Body of pancreas (tissue), 4 donors: ENCODE data around the gene TFEC. TPM values are rescaled to one million over a fixed set of nuclear protein-coding genes. Genes with fewer than 3 reads are reported as not detected.
"Not testable (repeated sequence)": the region's sequence is repeated elsewhere in the genome, so short reads cannot be mapped to it uniquely, and the experiment has no call there.

Experiments
- ATAC-seq: fragments of 150-250 bp; one replicate; pipeline ENCODE4 v1.9.1; 2016
- DNase-seq, 4 donors: peaks; one replicate each; pipeline ENCODE4 v3.0.0-alpha.2; 2019
- H3K27ac ChIP-seq, 4 donors: fragments of 200-600 bp; sonication (generic); 1 replicate in 3 of 4; 2 replicates in 1 of 4; pipeline versions ENCODE4 v1.5.1 to v1.6.1; 2016 to 2019; ENCODE audit warnings: mild to moderate bottlenecking in 1 of 4, mixed read lengths in 1 of 4, moderate library complexity in 1 of 4
- H3K27me3 ChIP-seq, 2 donors: fragments of 200-600 bp; sonication (generic); one replicate each; pipeline ENCODE4 v1.6.0; 2016; ENCODE audit warnings: mild to moderate bottlenecking in 1 of 2
- H3K36me3 ChIP-seq, 2 donors: fragments of 200-600 bp; sonication (generic); replicated peaks in 1 of 2; 2 replicates each; pipeline ENCODE4 v1.5.1; 2016; ENCODE audit warnings: low read depth in 2 of 2; ENCODE audit not compliant: insufficient read depth in 1 of 2
- H3K4me1 ChIP-seq: fragments of 200-600 bp; sonication (generic); one replicate; pipeline ENCODE4 v1.6.0; 2016
- H3K4me3 ChIP-seq, 2 donors: fragments of 200-600 bp; sonication (generic); 1 replicate in 1 of 2; 2 replicates in 1 of 2; pipeline ENCODE4 v1.5.1; 2016 to 2019
- H3K9me3 ChIP-seq, 3 donors: fragments of 200-600 bp; sonication (generic); 1 replicate in 2 of 3; 2 replicates in 1 of 3; pipeline ENCODE4 v1.5.1; 2016
- CTCF ChIP-seq, 7 experiments: fragments of 450-650 bp in 4 of 7; fragments of 200-600 bp in 3 of 7; sonication (generic) in 3 of 7; IDR thresholded peaks; one replicate each; pipeline ENCODE4 v1.5.1; 2016 to 2019; ENCODE audit warnings: antibody characterized with exemption in 7 of 7
- POLR2A ChIP-seq, 3 donors: fragments of 450-650 bp; IDR thresholded peaks; one replicate each; pipeline ENCODE4 v1.6.1; 2016; ENCODE audit warnings: antibody characterized with exemption in 3 of 3, mild to moderate bottlenecking in 2 of 3
- WGBS, 2 donors: methylation state at CpG; one replicate each; pipeline ENCODE4 v1.1.5; 2017; 5-methylcytosine and 5-hydroxymethylcytosine counted together
- intact Hi-C: fragments of 100-400 bp; cut with DNase I; formaldehyde crosslinking; loops from one replicate; pipeline ENCODE4 v1.15.1; 2023
- total RNA-seq, 2 donors: library from RNA; depleted of rRNA; stranded (reverse); fragments of >200 nt; gene quantifications; one replicate each; pipeline ENCODE4 v1.1.0, GENCODE V29; 2016

Gene TFEC
- total RNA-seq, 2 donors from 2014 or later = 0.33 to 2.3 TPM

- Histone ChIP-seq H3K27me3 (no peaks in the 10 kb centered on the region), H3K4me3 (no peak overlapping the region), H3K36me3 (no peaks in the 10 kb centered on the region), H3K4me1 (no peaks in the 10 kb centered on the region), H3K9me3 (no peaks in the 10 kb centered on the region), H3K27ac (no peak overlapping the region)
- TF ChIP-seq POLR2A (IDR thresholded peaks at IDR 0.05) (no peak), CTCF (IDR thresholded peaks at IDR 0.05) (no peak)
- ATAC-seq (no peak), DNase-seq (no peak)
- intact Hi-C loops = no loop called here
- 67 to 75% methylated on average over 2 of the region's 2 CpGs for WGBS, 2 donors
These were observed 32.1 kb upstream of the TFEC start for GRCh38 chr7:116062666-116063065.

- TF ChIP-seq POLR2A (IDR thresholded peaks at IDR 0.05) (no peak), CTCF (IDR thresholded peaks at IDR 0.05) (no peak)
- DNase-seq (no peak), ATAC-seq (no peak)
- intact Hi-C loops = no loop called here
- H3K4me3 ChIP-seq = no peak overlapping the region
- H3K27me3 ChIP-seq = no peaks in the 10 kb centered on the region
- H3K4me1 ChIP-seq = no peaks in the 10 kb centered on the region
- H3K27ac ChIP-seq = no peak overlapping the region
- no peaks in the 10 kb centered on the region for H3K36me3 ChIP-seq
- 49 to 58% methylated on average over 2 of the region's 2 CpGs for WGBS, 2 donors
- no peaks in the 10 kb centered on the region for H3K9me3 ChIP-seq
These were observed 21.4 kb upstream of the TFEC start for GRCh38 chr7:116052006-116052405.

GRCh38 chr7:116047261-116047660, 16.7 kb upstream of the TFEC start:
- intact Hi-C loops, H3K4me3 ChIP-seq, H3K4me1 ChIP-seq, DNase-seq, H3K9me3 ChIP-seq, H3K36me3 ChIP-seq, H3K27me3 ChIP-seq, H3K27ac ChIP-seq, ATAC-seq: not testable (repeated sequence)
- WGBS, 2 donors = 87 to 90% methylated on average over 3 to 6 of the region's 6 CpGs

- H3K27ac ChIP-seq = no peak overlapping the region
- no peak overlapping the region for H3K4me3 ChIP-seq
- no peaks in the 10 kb centered on the region for H3K27me3 ChIP-seq
- intact Hi-C loops = no loop called here
- H3K36me3 ChIP-seq = no peaks in the 10 kb centered on the region
- H3K9me3 ChIP-seq = no peaks in the 10 kb centered on the region
- DNase-seq = no peak
- no peak for TF ChIP-seq CTCF (IDR thresholded peaks at IDR 0.05)
- TF ChIP-seq POLR2A (IDR thresholded peaks at IDR 0.05) = no peak
- ATAC-seq = no peak
- no peaks in the 10 kb centered on the region for H3K4me1 ChIP-seq
- 71 to 84% methylated on average over 6 of the region's 6 CpGs for WGBS, 2 donors
These were observed 15.0 kb upstream of the TFEC start for GRCh38 chr7:116045532-116045931.

GRCh38 chr7:116041615-116042014, 11.1 kb upstream of the TFEC start:
- Histone ChIP-seq H3K9me3 (no peaks in the 10 kb centered on the region), H3K4me3 (no peak overlapping the region), H3K27me3 (no peaks in the 10 kb centered on the region), H3K27ac (no peak overlapping the region), H3K36me3 (no peaks in the 10 kb centered on the region), H3K4me1 (no peaks in the 10 kb centered on the region)
- TF ChIP-seq POLR2A (IDR thresholded peaks at IDR 0.05) = no peak
- no peak for TF ChIP-seq CTCF (IDR thresholded peaks at IDR 0.05)
- ATAC-seq (no peak), DNase-seq (no peak)
- WGBS, 2 donors = 60 to 62% methylated on average over 4 of the region's 4 CpGs
- intact Hi-C loops = no loop called here
